Measurements from ENCODE around the gene TULP3. TPM values are rescaled to one million over a fixed set of nuclear protein-coding genes. Genes with fewer than 3 reads are reported as not detected.

TULP3 gene
- total and polyA plus RNA-seq, 9 donors = 27.3 to 58.6 (median 42.1) TPM

DNA sequence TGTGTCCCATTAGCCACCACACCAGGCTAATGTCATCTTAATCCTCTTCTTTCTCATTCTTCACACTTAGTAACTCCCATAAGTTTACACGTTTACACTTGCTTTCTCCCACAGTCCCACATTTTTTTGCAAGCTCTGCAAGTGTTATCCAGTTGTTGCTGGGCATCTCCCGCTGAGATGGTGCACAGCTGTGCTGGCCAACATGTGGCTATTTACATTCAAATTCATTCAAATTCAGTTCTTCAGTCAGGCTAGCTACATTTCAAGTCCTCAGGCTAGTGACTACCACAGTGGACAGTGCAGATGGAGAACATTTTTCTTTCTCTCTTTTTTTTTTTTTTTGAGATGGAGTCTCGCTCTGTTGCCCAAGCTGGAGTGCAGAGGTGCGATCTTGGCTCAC, 58.7 kb downstream of the TULP3 start:
- no peaks in the 10 kb centered on the region for H3K4me1 ChIP-seq (ENCODE audit: insufficient read depth)
- no peak for TF ChIP-seq POLR2A (IDR thresholded peaks at IDR 0.05)
- TF ChIP-seq, protein P1, sequence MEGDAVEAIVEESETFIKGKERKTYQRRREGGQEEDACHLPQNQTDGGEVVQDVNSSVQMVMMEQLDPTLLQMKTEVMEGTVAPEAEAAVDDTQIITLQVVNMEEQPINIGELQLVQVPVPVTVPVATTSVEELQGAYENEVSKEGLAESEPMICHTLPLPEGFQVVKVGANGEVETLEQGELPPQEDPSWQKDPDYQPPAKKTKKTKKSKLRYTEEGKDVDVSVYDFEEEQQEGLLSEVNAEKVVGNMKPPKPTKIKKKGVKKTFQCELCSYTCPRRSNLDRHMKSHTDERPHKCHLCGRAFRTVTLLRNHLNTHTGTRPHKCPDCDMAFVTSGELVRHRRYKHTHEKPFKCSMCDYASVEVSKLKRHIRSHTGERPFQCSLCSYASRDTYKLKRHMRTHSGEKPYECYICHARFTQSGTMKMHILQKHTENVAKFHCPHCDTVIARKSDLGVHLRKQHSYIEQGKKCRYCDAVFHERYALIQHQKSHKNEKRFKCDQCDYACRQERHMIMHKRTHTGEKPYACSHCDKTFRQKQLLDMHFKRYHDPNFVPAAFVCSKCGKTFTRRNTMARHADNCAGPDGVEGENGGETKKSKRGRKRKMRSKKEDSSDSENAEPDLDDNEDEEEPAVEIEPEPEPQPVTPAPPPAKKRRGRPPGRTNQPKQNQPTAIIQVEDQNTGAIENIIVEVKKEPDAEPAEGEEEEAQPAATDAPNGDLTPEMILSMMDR (IDR thresholded peaks at IDR 0.05) = no peak
- no peak for TF ChIP-seq EP300 (IDR thresholded peaks at IDR 0.05)
- H3K27ac ChIP-seq = no peak overlapping the region
- H3K36me3 ChIP-seq = no peaks in the 10 kb centered on the region
- WGBS, 3 donors = 74 to 84% (median 74%) methylated on average over 4 of the region's 4 CpGs
- no peak overlapping the region for H3K4me3 ChIP-seq
- no peak for DNase-seq
- H3K27me3 ChIP-seq = no peaks in the 10 kb centered on the region
- intact Hi-C loops (cut with DNase I) = loop anchor here in 2 of 4 donors (10.0 kb wide), 1 partner anchor 95 kb away; the partner anchor contains the start of gene TEX52 (in 2 of the 2)
- no peaks in the 10 kb centered on the region for H3K9me3 ChIP-seq

DNA sequence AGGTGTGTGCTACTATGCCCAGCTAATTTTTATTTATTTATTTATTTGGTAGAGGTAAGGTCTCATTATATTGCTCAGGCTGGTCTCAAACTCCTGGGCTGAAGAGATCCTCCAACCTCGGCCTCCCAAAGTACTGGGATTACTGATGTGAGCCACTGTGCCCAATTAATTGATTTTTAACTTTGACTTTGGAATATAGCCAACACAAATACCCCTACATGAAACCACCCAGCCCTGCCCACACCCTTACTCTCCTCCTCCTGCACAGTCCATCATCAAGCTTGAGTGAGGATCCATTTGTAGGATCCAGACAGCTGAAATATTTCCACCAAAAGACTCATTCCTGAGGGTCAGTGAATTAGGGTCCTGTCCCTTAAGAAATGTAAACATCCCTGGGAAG, 65.2 kb downstream of the TULP3 start:
- peaks cover 5% of the 10 kb centered on the region for H3K4me1 ChIP-seq (ENCODE audit: insufficient read depth)
- H3K27ac ChIP-seq = no peak overlapping the region
- DNase-seq = no peak
- no peak for TF ChIP-seq POLR2A (IDR thresholded peaks at IDR 0.05)
- no peak for TF ChIP-seq EP300 (IDR thresholded peaks at IDR 0.05)
- TF ChIP-seq, protein P1 (IDR thresholded peaks at IDR 0.05) = no peak
- 94 to 96% (median 95%) methylated on average over 1 of the region's 1 CpG for WGBS, 3 donors
- H3K4me3 ChIP-seq = no peak overlapping the region
- intact Hi-C loops (cut with DNase I) = loop anchor here in 1 of 4 donors (10.0 kb wide), 1 partner anchor 51 kb away; no protein-coding TSS in a partner anchor
- H3K9me3 ChIP-seq = no peaks in the 10 kb centered on the region
- H3K27me3 ChIP-seq = no peaks in the 10 kb centered on the region
- H3K36me3 ChIP-seq = no peaks in the 10 kb centered on the region

DNA sequence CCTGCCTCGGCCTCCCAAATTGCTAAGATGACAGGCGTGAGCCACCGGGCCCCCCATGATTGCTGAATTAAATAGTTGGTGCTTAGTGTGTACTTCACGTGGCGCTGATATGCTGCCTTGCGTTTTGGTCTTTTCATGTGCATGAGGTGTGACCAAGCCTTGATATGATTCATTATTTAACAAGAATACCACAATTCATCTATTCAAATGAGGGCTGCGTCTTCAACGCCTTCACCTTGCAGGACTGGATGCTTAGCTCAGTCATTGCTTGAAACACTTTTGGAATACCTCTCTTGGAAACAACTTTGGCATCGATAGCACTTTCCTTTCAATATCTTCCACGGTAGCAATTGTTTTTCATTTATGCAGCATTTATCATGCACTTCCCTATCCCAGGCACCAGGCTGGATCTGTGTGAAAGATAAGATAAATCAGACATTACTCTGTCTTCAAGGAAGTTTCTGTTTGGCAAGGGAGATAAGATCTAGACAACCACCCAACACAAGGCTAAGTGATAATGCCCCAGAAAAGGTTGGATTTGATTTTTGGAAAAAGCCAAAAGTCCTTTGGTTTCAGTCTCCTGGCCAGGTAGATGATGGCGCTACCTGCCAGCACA, 67.2 kb downstream of the TULP3 start:
- H3K4me1 ChIP-seq (ENCODE audit: insufficient read depth) = peaks cover 5% of the 10 kb centered on the region
- H3K27me3 ChIP-seq = no peaks in the 10 kb centered on the region
- no peak overlapping the region for H3K4me3 ChIP-seq
- 70 to 79% (median 71%) methylated on average over 11 of the region's 11 CpGs for WGBS, 3 donors
- no peaks in the 10 kb centered on the region for H3K36me3 ChIP-seq
- H3K9me3 ChIP-seq = no peaks in the 10 kb centered on the region
- H3K27ac ChIP-seq = no peak overlapping the region
- TF ChIP-seq POLR2A (IDR thresholded peaks at IDR 0.05) (no peak), EP300 (IDR thresholded peaks at IDR 0.05) (no peak)
- TF ChIP-seq, protein P1 (IDR thresholded peaks at IDR 0.05) = no peak
- no peak for DNase-seq
- intact Hi-C loops (cut with DNase I) = loop anchor here in 1 of 4 donors (10.0 kb wide), 1 partner anchor 53 kb away; no protein-coding TSS in a partner anchor

DNA sequence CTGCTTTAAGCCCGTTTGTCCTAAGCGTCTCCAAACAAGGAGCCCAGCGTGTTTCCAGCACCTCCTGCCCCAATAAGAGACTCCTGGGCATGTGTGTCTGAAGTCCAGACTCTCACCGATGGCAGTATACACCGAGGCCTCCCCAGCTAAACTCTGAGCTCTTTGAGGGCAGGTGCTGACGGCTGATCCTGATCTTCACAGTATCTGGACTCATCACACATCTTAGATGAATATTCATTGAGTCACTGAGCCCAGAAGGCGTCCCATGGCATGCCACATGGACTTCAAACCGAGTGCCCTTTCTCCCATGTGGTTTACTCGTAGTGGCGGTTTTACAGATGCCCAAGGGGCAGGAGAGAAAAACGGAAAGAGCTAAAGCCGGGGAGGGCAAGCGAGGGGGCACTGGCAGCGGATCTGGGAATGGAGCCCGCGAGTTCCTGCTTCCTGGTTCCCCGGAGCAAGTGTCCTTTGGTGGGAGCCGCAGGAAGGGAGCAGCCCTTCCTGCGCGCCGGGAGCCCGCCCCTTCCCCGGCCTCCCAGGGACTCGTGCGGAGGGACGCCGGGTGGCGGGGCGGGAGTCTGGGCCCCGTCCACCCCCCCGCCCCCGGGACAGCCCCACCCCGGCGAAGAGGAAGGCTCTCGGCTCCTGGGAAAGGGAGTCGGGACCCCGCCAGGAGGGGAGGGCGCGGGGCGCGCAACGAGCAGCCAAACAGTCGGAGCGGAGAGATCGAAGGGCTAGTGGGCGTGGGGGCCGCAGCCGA, 67.9 kb downstream of the TULP3 start:
- Histone ChIP-seq H3K36me3 (no peaks in the 10 kb centered on the region), H3K4me1 (ENCODE audit: insufficient read depth) (peaks cover 5% of the 10 kb centered on the region), H3K4me3 (peak overlapping the region; percentile 60), H3K27ac (no peak overlapping the region), H3K27me3 (no peaks in the 10 kb centered on the region), H3K9me3 (no peaks in the 10 kb centered on the region)
- TF ChIP-seq, protein P1 (IDR thresholded peaks at IDR 0.05) = no peak
- TF ChIP-seq POLR2A (IDR thresholded peaks at IDR 0.05) (no peak), EP300 (IDR thresholded peaks at IDR 0.05) (no peak)
- DNase-seq = peak; percentile 32 to 58 (median 41)
- intact Hi-C loops (cut with DNase I) = loop anchor here in 1 of 4 donors (10.0 kb wide), 1 partner anchor 54 kb away; no protein-coding TSS in a partner anchor
- 1 to 2% (median 2%) methylated on average over 27 to 48 of the region's 48 CpGs for WGBS, 3 donors
